ENCODE results near the gene RIC8A.

RIC8A gene

GRCh38 chr11:206526-207207, 841 bp upstream of the RIC8A start:
- peak overlapping the region; percentile 99 for H3K4me3 ChIP-seq (ENCODE audit: low read length)
- peak; percentile 28 for DNase-seq (ENCODE audit: low read depth)
- no peak for TF ChIP-seq CTCF (conservative IDR thresholded peaks at IDR 0.05; ENCODE audit: low read length)

GRCh38 chr11:207863-208180, 314 bp downstream of the RIC8A start:
- no peak for TF ChIP-seq CTCF (conservative IDR thresholded peaks at IDR 0.05; ENCODE audit: low read length)
- peak overlapping the region; percentile 99 for H3K4me3 ChIP-seq (ENCODE audit: low read length)
- peak; percentile 64 for DNase-seq (ENCODE audit: low read depth)

GRCh38 chr11:208181-208916, 841 bp downstream of the RIC8A start:
- TF ChIP-seq CTCF (conservative IDR thresholded peaks at IDR 0.05; ENCODE audit: low read length): no peak; the same call in 1 of the 2 replicates
- peak overlapping the region; percentile 99 for H3K4me3 ChIP-seq (ENCODE audit: low read length)
- peak; percentile 69 for DNase-seq (ENCODE audit: low read depth)

- DNase-seq (ENCODE audit: low read depth): no peak
- TF ChIP-seq CTCF (conservative IDR thresholded peaks at IDR 0.05; ENCODE audit: low read length): no peak
- peak overlapping the region; percentile 99 for H3K4me3 ChIP-seq (ENCODE audit: low read length)
Observed at GRCh38 chr11:208917-209260, 1.4 kb downstream of the RIC8A start.

- peak overlapping the region; percentile 99 for H3K4me3 ChIP-seq (ENCODE audit: low read length)
- peak; percentile 31 for DNase-seq (ENCODE audit: low read depth)
- no peak for TF ChIP-seq CTCF (conservative IDR thresholded peaks at IDR 0.05; ENCODE audit: low read length)
Observed at GRCh38 chr11:209275-210121, 2.0 kb downstream of the RIC8A start.

GRCh38 chr11:210122-210802, 2.8 kb downstream of the RIC8A start:
- DNase-seq (ENCODE audit: low read depth): peak; percentile 87
- peak overlapping the region; percentile 99 for H3K4me3 ChIP-seq (ENCODE audit: low read length)

More at GRCh38 chr11:210122-210802, 2.8 kb downstream of the RIC8A start:
- TF ChIP-seq CTCF (conservative IDR thresholded peaks at IDR 0.05; ENCODE audit: low read length): no peak
